Thyroid gland (tissue), 4 donors: ENCODE measurements around the gene GALNT10.

Source experiments
- POLR2A ChIP-seq, 2 donors: fragments of 450-650 bp; IDR thresholded peaks; one replicate each; pipeline ENCODE4 v1.6.1; 2017; ENCODE audit warnings: antibody characterized with exemption in 2 of 2, mild to moderate bottlenecking in 2 of 2, moderate library complexity in 1 of 2
- TF ChIP-seq, protein P1 (sequence below), 6 experiments: fragments of 200-600 bp in 3 of 6; fragments of 450-650 bp in 3 of 6; sonication (generic) in 3 of 6; IDR thresholded peaks; one replicate each; pipeline ENCODE4 v1.5.1; 2016 to 2019; ENCODE audit warnings: antibody characterized with exemption in 6 of 6, mild to moderate bottlenecking in 2 of 6, inconsistent platforms in 1 of 6, moderate library complexity in 1 of 6

DNA sequence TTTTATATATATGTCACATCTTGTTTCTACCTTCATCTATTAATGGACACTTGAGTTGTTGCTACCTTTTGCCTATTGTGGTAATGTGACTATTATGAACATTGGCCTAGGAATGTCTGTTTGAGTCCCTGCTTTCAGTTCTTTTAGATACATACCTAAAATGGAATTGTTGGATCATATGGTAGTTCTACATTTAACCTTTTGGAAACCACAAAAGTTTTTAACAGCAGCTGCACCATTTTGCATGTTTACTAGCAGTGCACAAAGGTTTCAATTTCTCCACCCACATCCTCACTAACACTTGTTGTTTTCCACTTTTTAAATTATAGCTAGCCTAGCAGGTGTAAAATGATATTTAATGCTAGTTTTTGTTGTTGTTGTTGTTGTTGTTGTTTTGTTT, 88.4 kb downstream of the GALNT10 start:
- TF ChIP-seq, protein P1, sequence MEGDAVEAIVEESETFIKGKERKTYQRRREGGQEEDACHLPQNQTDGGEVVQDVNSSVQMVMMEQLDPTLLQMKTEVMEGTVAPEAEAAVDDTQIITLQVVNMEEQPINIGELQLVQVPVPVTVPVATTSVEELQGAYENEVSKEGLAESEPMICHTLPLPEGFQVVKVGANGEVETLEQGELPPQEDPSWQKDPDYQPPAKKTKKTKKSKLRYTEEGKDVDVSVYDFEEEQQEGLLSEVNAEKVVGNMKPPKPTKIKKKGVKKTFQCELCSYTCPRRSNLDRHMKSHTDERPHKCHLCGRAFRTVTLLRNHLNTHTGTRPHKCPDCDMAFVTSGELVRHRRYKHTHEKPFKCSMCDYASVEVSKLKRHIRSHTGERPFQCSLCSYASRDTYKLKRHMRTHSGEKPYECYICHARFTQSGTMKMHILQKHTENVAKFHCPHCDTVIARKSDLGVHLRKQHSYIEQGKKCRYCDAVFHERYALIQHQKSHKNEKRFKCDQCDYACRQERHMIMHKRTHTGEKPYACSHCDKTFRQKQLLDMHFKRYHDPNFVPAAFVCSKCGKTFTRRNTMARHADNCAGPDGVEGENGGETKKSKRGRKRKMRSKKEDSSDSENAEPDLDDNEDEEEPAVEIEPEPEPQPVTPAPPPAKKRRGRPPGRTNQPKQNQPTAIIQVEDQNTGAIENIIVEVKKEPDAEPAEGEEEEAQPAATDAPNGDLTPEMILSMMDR (IDR thresholded peaks at IDR 0.05), result no peak
- TF ChIP-seq POLR2A (IDR thresholded peaks at IDR 0.05), result no peak
